Esophagus (tissue), 2 donors: ENCODE results near the gene TMEM200A. TPM values are rescaled to one million over a fixed set of nuclear protein-coding genes. Genes with fewer than 3 reads are reported as not detected.

Source experiments
- H3K27ac ChIP-seq, 2 donors: one replicate each; pipeline ENCODE4 v1.5.1; 2013; ENCODE audit warnings: low read depth in 2 of 2, mild to moderate bottlenecking in 2 of 2, inconsistent platforms in 1 of 2, low read length in 1 of 2, moderate library complexity in 1 of 2
- H3K27me3 ChIP-seq, 2 donors: one replicate each; pipeline ENCODE4 v1.6.1; 2013; ENCODE audit warnings: low read length in 2 of 2, control low read depth in 1 of 2, mild to moderate bottlenecking in 1 of 2; ENCODE audit not compliant: insufficient read depth in 2 of 2, control insufficient read depth in 1 of 2
- H3K36me3 ChIP-seq, 2 donors: one replicate each; pipeline ENCODE4 v1.6.1; 2013; ENCODE audit warnings: low read length in 1 of 2; ENCODE audit not compliant: control insufficient read depth in 2 of 2, insufficient read depth in 2 of 2
- H3K4me1 ChIP-seq, 2 donors: one replicate each; pipeline ENCODE4 v1.6.1; 2013; ENCODE audit warnings: low read length in 1 of 2; ENCODE audit not compliant: control insufficient read depth in 2 of 2, insufficient read depth in 2 of 2
- H3K4me3 ChIP-seq, 2 donors: one replicate each; pipeline ENCODE4 v1.5.1; 2013; ENCODE audit warnings: low read length in 2 of 2, mild to moderate bottlenecking in 2 of 2, low read depth in 1 of 2, moderate library complexity in 1 of 2
- H3K9me3 ChIP-seq, 2 donors: one replicate each; pipeline ENCODE4 v1.6.1; 2013; ENCODE audit warnings: mild to moderate bottlenecking in 2 of 2, low read depth in 1 of 2, low read length in 1 of 2, moderate library complexity in 1 of 2; ENCODE audit not compliant: control insufficient read depth in 2 of 2, insufficient read depth in 1 of 2
- WGBS, 2 donors: extraction: QIAGEN DNeasy Blood & Tissue Kit; methylation state at CpG; one replicate each; pipeline ENCODE4 v1.1.7; 2013; 5-methylcytosine and 5-hydroxymethylcytosine counted together
- polyA plus RNA-seq, 2 donors: library from polyadenylated mRNA; stranded (reverse); fragments of 200-250 nt; gene quantifications; one replicate each; pipeline ENCODE4 v1.2.3, GENCODE V29; 2013
- donor health status: healthy with polysubstance abuse.
- donor health status: Bipolar disorder and iron deficiency.

TMEM200A gene
- polyA plus RNA-seq, 2 donors, result 0.10 to 0.27 TPM

GRCh38 chr6:130466052-130466747 lies 100.4 kb downstream of the TMEM200A start:
- H3K27me3 ChIP-seq, result peaks cover 0 to 2% of the 10 kb centered on the region in 2 donors
- WGBS, 2 donors, result 74 to 88% methylated on average over 9 of the region's 9 CpGs
- H3K4me1 ChIP-seq, result no peaks in the 10 kb centered on the region
- H3K4me3 ChIP-seq, result no peak overlapping the region
- H3K9me3 ChIP-seq, result no peaks in the 10 kb centered on the region
- H3K36me3 ChIP-seq, result no peaks in the 10 kb centered on the region
- H3K27ac ChIP-seq, result no peak overlapping the region

GRCh38 chr6:130466748-130467061 lies 100.9 kb downstream of the TMEM200A start:
- Histone ChIP-seq H3K4me3 (no peak overlapping the region), H3K36me3 (no peaks in the 10 kb centered on the region), H3K27ac (no peak overlapping the region), H3K9me3 (no peaks in the 10 kb centered on the region), H3K4me1 (no peaks in the 10 kb centered on the region), H3K27me3 (peaks cover 0 to 2% of the 10 kb centered on the region in 2 donors)
- WGBS, 2 donors, result 71% methylated on average over 5 of the region's 5 CpGs

- no peaks in the 10 kb centered on the region for H3K36me3 ChIP-seq
- H3K4me3 ChIP-seq, result no peak overlapping the region
- peaks cover 0 to 2% of the 10 kb centered on the region in 2 donors for H3K27me3 ChIP-seq
- H3K4me1 ChIP-seq, result no peaks in the 10 kb centered on the region
- WGBS, 2 donors, result 88 to 89% methylated on average over 1 of the region's 1 CpG
- no peak overlapping the region for H3K27ac ChIP-seq
- no peaks in the 10 kb centered on the region for H3K9me3 ChIP-seq
These were observed 101.6 kb downstream of the TMEM200A start for GRCh38 chr6:130467146-130468050.

- H3K27me3 ChIP-seq, result peaks cover 0 to 2% of the 10 kb centered on the region in 2 donors
- H3K36me3 ChIP-seq, result no peaks in the 10 kb centered on the region
- H3K9me3 ChIP-seq, result no peaks in the 10 kb centered on the region
- no peak overlapping the region for H3K27ac ChIP-seq
- H3K4me3 ChIP-seq, result no peak overlapping the region
- no peaks in the 10 kb centered on the region for H3K4me1 ChIP-seq
- WGBS, 2 donors, result 68 to 84% methylated on average over 7 of the region's 7 CpGs
These were observed 104.9 kb downstream of the TMEM200A start for GRCh38 chr6:130470766-130471165.

- Histone ChIP-seq H3K27me3 (peaks cover 0 to 2% of the 10 kb centered on the region in 2 donors), H3K36me3 (no peaks in the 10 kb centered on the region), H3K9me3 (no peaks in the 10 kb centered on the region), H3K4me1 (no peaks in the 10 kb centered on the region), H3K4me3 (no peak overlapping the region), H3K27ac (no peak overlapping the region)
- 68% methylated on average over 5 of the region's 5 CpGs for WGBS, 2 donors
These were observed 108.1 kb downstream of the TMEM200A start for GRCh38 chr6:130473886-130474285.

GRCh38 chr6:130482645-130483390 lies 117.0 kb downstream of the TMEM200A start:
- Histone ChIP-seq H3K36me3 (no peaks in the 10 kb centered on the region), H3K9me3 (no peaks in the 10 kb centered on the region), H3K27ac (no peak overlapping the region), H3K4me1 (peaks cover 0 to 2% of the 10 kb centered on the region in 2 donors), H3K4me3 (no peak overlapping the region), H3K27me3 (no peaks in the 10 kb centered on the region)
- WGBS, 2 donors, result 83 to 88% methylated on average over 5 of the region's 5 CpGs

- 83 to 89% methylated on average over 3 of the region's 3 CpGs for WGBS, 2 donors
- H3K27ac ChIP-seq, result no peak overlapping the region
- no peaks in the 10 kb centered on the region for H3K36me3 ChIP-seq
- H3K27me3 ChIP-seq, result no peaks in the 10 kb centered on the region
- peaks cover 0 to 2% of the 10 kb centered on the region in 2 donors for H3K4me1 ChIP-seq
- H3K4me3 ChIP-seq, result no peak overlapping the region
- no peaks in the 10 kb centered on the region for H3K9me3 ChIP-seq
These were observed 120.1 kb downstream of the TMEM200A start for GRCh38 chr6:130485870-130486269.

- Histone ChIP-seq H3K4me3 (no peak overlapping the region), H3K27ac (no peak overlapping the region), H3K4me1 (peaks cover 0 to 2% of the 10 kb centered on the region in 2 donors), H3K36me3 (no peaks in the 10 kb centered on the region), H3K27me3 (no peaks in the 10 kb centered on the region), H3K9me3 (no peaks in the 10 kb centered on the region)
- 72 to 74% methylated on average over 7 of the region's 7 CpGs for WGBS, 2 donors
These were observed 120.6 kb downstream of the TMEM200A start for GRCh38 chr6:130486417-130486816.

GRCh38 chr6:130489514-130489913 lies 123.7 kb downstream of the TMEM200A start:
- no peak overlapping the region for H3K4me3 ChIP-seq
- no peaks in the 10 kb centered on the region for H3K27me3 ChIP-seq
- H3K27ac ChIP-seq, result no peak overlapping the region
- H3K4me1 ChIP-seq, result no peaks in the 10 kb centered on the region
- 75 to 85% methylated on average over 1 of the region's 1 CpG for WGBS, 2 donors
- no peaks in the 10 kb centered on the region for H3K36me3 ChIP-seq
- no peaks in the 10 kb centered on the region for H3K9me3 ChIP-seq
